H1 (cell line): ENCODE data around the gene EME2.

Experiments
- CTCF ChIP-seq, 3 experiments: IDR thresholded peaks; 1 replicate in 2 of 3; 2 replicates in 1 of 3; pipeline versions ENCODE4 v1.5.1 to v1.6.1; 2011; ENCODE audit warnings: low read length in 3 of 3, mild to moderate bottlenecking in 3 of 3, inconsistent platforms in 2 of 3, low read depth in 1 of 3, moderate library complexity in 1 of 3; ENCODE audit not compliant: insufficient read depth in 1 of 3; ENCODE audit errors: control extremely low read depth in 1 of 3
- EZH2 ChIP-seq: fragments of 200-600 bp; sonication (generic); IDR thresholded peaks from 2 replicates; pipeline ENCODE4 v1.7.1; 2012; ENCODE audit warnings: low read depth, mild to moderate bottlenecking, moderate library complexity, low read length, inconsistent platforms; ENCODE audit not compliant: severe bottlenecking
- SIN3A ChIP-seq, 2 experiments: IDR thresholded peaks in 1 of 2; conservative IDR thresholded peaks in 1 of 2; 2 replicates each; pipeline ENCODE4 v1.6.1; 2011 to 2012; ENCODE audit warnings: low read length in 2 of 2, improper control_type of control experiment in 1 of 2, low read depth in 1 of 2, mild to moderate bottlenecking in 1 of 2
- SP1 ChIP-seq: IDR thresholded peaks from 2 replicates; pipeline ENCODE4 v1.6.1; 2011; ENCODE audit warnings: low read depth, low read length
- TAF1 ChIP-seq: IDR thresholded peaks from 2 replicates; pipeline ENCODE4 v1.6.1; 2011; ENCODE audit warnings: mild to moderate bottlenecking, low read depth, low read length
- TCF12 ChIP-seq: IDR thresholded peaks from 2 replicates; pipeline ENCODE4 v1.6.1; 2011; ENCODE audit warnings: low read depth, mild to moderate bottlenecking, low read length
- YY1 ChIP-seq: IDR thresholded peaks from 2 replicates; pipeline ENCODE4 v1.6.1; 2011; ENCODE audit warnings: low read depth, mild to moderate bottlenecking, low read length

GRCh38 chr16:1819611-1820010 is 47.0 kb downstream of the EME2 start:
- no peak for TF ChIP-seq CTCF (IDR thresholded peaks at IDR 0.05; ENCODE audit: control extremely low read depth in 1 of 3, insufficient read depth in 1 of 3, low read depth in 1 of 3, low read length in 3 of 3)
- TF ChIP-seq YY1, result no peak
- no peak for TF ChIP-seq EZH2
- TF ChIP-seq SIN3A (conservative IDR thresholded peaks at IDR 0.05 in 1 of 2, IDR thresholded peaks at IDR 0.05 in 1 of 2; ENCODE audit: low read depth in 1 of 2, low read length in 2 of 2), result no peak
- TF ChIP-seq TAF1, result no peak
- TF ChIP-seq TCF12, result no peak
- TF ChIP-seq SP1, result no peak
